ENCODE data around the gene FCRL5.
"Not testable (repeated sequence)": the region's sequence is repeated elsewhere in the genome, so short reads cannot be mapped to it uniquely, and the experiment has no call there.

The FCRL5 gene

DNA sequence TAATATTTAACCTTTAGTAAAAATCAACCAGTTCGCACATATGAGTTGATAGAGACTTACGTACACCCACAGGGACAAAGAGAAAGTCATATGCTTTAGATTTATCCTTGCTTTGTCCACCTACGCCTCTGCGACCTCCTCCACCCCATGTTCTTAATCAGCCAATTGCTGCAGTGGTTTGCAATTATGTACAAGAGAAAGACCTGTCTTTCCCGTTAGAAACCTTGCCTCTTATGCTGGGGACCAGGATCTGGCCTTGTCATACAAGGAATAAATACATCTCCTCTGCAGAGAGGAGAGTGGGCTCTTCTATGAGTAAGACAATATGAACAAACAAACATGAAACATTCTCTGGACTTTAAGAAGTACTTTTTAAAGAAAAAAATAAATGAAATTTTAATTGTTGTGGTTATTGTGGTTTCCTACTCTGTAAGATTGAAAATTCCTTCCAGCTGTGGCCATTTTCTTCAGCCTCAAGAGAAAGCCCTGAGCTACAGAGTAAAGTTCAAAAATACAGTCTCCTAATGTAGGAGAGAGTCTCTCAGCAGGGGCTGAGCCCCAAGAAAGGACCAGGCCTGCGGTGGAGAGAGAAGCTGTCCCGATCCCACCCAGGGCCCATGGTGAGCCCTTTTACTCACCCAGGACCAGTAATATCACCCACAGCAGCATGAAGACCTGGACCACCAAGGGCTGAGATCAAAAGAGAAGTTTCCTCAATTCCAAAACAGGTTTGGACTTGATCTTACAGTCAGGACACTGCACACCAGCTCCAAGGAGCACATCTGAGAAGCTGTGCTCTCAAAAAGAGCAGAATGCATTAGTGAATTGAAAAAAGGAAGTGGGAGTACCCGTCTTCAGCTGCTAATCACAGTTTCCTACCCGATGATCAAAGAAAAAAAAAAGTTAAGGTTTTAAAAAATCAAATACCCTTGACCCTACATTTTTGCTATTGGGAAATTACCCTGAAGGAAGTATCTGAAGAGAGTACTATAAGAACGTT is at the start of gene FCRL5:
FCRL5 (minus strand) TSS at position 822 of the 1,000 bp plus-strand sequence; CDS start at position 669, 153 bp downstream.
- DNase-seq (ENCODE audit: extremely low read depth in 1 of 2, low read depth in 1 of 2) = no peak

DNA sequence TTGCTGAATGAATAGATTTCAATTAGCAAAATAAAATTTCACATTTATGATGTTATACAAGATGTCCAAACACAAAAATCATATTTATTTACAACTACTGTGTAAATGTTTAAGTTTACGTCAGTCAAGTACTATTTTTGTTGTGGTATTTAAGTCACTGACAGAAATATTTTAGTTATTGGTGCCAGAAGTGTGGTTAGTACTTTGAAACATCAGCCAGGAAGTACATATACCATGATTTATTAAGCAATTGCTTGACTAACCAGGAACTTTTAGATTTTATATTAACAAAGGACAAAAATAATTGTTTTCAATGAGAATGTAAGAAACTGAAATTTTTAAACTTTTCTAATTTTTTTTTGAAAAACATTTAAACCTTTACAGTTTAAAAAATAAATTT is 47.9 kb upstream of the FCRL5 start:
- no peak for DNase-seq (ENCODE audit: extremely low read depth in 1 of 2, low read depth in 1 of 2)

DNA sequence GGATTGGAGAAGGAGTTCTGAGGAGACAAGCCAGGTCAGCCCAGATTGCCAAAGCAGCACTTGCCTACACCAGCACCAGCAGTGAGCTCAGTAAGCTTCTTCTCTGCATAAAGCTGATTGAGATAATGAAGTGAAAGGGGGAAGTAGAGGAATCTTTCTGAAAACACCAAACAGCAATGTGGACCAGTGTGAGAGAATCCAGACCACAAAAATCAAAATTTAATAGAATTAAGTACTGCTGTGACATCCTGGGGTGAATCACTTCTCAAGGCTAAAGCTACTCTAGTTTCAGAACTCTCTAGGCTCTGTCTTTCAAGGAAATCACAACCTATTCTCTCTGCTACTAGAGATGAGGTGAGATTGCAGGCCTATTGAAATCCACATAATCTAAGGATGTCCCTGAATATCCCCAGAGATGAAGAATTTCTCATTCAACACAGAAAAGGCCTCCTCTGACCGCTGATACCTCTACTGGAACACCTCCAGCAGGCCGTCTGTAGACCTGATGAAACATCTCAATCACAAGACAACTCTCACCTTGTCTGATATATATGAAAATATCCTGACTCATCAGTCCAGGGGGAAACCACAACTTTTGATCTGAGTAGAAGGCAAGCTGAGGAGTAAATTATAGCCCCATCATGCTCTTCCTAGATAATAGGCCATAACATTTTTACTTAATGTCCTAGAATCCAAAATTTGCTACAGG is 45.8 kb upstream of the FCRL5 start, which contains the start of gene FCRL4:
FCRL4 (minus strand) TSS at position 127 of the 709 bp plus-strand sequence. CDS start 141 bp downstream, outside the sequence.
- no peak for DNase-seq (ENCODE audit: extremely low read depth in 1 of 2, low read depth in 1 of 2)

DNA sequence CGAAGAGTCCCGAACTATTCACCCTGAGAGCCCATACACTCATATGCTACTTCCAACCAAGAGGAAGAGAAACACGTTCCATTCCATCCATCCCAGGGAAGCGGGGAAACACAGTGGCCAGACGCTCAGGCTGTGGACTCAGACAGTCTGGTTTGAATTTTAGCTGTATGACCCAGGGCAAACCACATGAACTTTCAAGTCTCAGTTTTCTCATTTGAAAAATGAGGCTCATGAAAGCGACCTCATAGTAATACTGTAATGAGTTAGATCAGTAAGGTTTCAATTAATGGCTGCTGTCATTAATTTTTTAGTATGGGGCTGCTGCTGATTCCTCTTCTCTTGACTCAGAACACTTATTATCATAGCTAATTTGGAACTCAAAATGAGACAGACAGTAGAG is 44.1 kb upstream of the FCRL5 start:
- no peak for DNase-seq (ENCODE audit: extremely low read depth in 1 of 2, low read depth in 1 of 2)

DNA sequence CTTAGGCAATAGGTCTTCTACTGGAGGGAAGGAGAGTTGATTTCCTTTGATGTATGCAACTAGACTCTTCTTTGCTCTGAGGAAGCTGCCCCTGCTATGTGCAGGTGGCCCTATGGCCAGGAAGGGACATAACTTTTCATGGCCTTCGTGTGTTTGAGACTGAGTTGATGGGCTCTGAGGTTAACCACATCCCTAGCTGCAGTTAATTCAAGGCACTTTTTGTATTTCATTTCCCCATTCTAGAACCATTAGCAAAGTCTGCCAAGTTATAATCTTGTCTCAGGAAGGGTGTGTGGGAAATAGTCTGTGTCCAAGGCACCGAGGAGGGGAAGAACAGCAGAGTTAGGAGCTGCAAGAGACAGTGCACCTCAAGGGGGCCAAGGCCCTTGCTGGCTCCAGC is 43.0 kb upstream of the FCRL5 start:
- DNase-seq (ENCODE audit: extremely low read depth in 1 of 2, low read depth in 1 of 2) = no peak

DNA sequence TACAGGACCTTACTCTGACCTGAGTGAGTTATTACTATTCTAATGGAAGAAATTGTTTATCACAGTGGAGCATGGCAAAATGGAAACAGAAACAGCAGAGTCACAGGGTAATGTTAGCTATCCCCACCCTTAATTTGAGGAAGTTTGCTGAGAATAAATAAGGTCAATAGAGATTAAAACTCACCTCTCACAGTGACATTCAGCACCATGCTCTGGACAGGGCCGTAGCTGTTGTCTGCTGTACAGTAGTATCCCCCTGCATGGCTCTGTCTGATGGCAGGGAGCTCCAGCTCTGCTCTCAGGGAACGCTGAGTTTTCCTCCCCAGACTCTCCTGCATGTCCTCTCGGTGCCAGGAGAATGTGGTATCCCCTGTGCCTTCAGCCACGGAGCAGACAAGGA is 33.7 kb upstream of the FCRL5 start:
- no peak for DNase-seq (ENCODE audit: extremely low read depth in 1 of 2, low read depth in 1 of 2)

GRCh38 chr1:157584503-157584902 is 32.2 kb upstream of the FCRL5 start:
- no peak for DNase-seq (ENCODE audit: extremely low read depth in 1 of 2, low read depth in 1 of 2)

- DNase-seq (ENCODE audit: extremely low read depth in 1 of 2, low read depth in 1 of 2) = no peak
These were observed 28.5 kb upstream of the FCRL5 start for GRCh38 chr1:157580828-157581210.

GRCh38 chr1:157580179-157580827 is 28.0 kb upstream of the FCRL5 start:
- no peak for DNase-seq (ENCODE audit: extremely low read depth in 1 of 2, low read depth in 1 of 2)

DNA sequence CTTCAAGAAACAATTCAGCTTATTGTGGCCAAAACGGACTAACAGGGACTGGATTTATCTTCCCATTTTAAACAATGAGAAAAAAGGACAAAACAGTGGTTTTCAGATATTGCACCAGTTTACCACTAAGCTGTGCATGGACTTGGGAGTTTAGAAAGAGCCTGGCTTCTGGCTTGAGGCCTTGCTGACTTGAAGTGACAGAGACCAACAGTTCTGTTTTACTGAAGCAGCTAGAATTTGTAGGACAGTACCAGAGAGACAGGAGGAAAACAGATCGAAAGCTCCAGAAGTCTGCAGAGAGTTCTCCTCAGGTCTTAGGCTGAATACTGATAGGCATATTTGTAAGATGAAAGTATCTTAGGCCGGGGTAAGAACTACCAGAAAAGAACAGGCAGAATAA is 25.1 kb upstream of the FCRL5 start:
- DNase-seq (ENCODE audit: extremely low read depth in 1 of 2, low read depth in 1 of 2) = no peak

GRCh38 chr1:157575744-157576143 is 23.4 kb upstream of the FCRL5 start:
- no peak for DNase-seq (ENCODE audit: extremely low read depth in 1 of 2, low read depth in 1 of 2)

DNA sequence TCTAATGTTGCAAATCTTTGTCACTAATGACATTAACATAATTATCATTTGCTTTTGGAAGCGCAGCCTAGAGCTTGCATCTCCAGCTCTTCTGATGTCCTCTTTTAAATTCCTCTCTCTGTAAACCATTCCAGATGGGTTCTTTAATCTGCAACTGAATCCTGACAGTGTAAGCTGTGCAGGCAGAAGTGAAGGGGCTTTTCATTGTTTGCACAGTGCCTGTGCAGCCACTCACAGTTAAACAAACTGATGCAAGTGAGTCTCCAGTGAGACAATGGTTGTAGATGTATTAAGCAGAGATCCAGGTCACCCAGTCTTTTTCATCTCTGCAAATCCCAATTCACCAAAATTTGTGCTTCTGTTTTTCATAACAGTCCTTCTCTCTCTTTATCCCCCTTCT is 22.5 kb upstream of the FCRL5 start:
- no peak for DNase-seq (ENCODE audit: extremely low read depth in 1 of 2, low read depth in 1 of 2)

GRCh38 chr1:157566484-157567300 is 14.4 kb upstream of the FCRL5 start:
- DNase-seq (ENCODE audit: extremely low read depth in 1 of 2, low read depth in 1 of 2) = no peak

DNA sequence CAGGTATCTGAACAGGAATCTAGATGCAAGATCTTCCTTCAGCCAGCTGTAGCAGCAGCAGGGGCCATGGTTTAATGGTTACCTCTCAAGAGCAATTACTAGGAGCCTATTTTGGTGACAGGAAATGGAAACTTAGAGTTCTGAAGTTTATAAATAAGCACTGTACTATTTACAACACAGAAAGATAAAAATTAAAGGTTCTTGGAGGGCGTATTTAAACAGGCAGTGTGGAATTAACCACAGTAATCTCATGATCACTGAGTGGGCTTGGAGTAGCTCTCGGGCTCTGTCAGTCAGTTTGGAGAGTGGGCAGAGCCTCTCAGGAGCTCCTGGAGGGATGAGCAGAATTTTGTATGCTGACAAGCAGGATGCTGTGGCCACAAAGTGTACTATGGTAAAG is 10.2 kb upstream of the FCRL5 start:
- DNase-seq (ENCODE audit: extremely low read depth in 1 of 2, low read depth in 1 of 2) = no peak

DNA sequence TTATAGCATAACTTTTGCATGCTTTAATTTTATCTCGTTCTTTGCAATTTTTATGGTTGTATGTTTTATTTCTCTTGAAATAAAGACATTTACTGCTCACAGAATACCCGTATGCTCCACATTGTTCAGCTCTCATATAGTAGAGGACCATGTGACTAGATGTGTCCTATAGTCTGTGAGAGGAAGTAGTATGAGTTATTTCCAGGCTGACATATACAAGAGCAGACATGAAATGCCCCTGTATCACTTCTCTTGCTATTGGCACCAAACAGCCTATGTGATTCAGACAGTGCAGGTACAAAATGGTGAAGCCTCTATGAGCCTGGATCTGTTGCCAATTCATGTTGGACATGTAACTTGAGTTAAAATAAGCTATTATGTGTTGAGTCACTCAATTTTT is 5.8 kb upstream of the FCRL5 start:
- DNase-seq (ENCODE audit: extremely low read depth in 1 of 2, low read depth in 1 of 2) = no peak

- DNase-seq (ENCODE audit: extremely low read depth in 1 of 2, low read depth in 1 of 2) = not testable (repeated sequence)
These were observed 4.2 kb downstream of the FCRL5 start for GRCh38 chr1:157548081-157548480.

DNA sequence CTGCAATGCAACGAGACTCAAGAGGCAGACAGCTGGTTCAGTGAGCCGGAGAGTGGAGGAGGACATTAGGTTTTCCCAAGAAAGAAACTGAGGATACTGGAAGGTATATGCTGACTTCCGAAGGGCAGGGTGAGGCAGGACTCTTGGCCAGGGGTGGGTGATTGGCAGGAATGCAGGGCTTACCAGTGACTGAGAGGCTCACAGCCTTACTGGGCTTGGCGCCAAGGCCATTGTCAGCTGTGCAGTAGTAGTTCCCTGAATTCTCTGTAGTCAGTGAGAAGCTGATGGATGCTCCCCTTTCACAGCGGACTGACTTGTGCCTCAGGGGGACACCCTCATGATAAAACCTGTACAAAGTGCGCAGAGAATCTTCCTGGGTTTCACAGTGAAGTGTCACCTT is 9.6 kb downstream of the FCRL5 start:
- DNase-seq (ENCODE audit: extremely low read depth in 1 of 2, low read depth in 1 of 2) = no peak

DNA sequence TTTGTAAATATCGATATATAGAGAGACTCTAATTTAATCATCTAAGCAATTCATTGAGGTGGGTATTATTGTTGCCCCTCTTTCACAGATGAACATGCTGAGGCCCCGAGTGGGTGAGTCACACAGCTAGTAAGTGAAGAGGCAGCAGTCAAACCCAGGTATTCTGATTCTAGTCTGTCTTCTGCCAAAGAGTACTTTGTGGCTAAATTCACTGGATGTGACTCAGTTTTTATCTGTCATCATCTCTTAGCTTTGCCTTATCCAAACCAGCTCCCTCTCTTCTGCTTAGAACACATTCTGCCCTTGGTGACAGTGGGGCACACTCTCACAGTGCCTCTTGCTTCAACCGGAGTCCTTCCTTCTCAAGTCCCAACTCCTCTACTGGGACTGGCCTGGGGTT is 11.5 kb downstream of the FCRL5 start:
- no peak for DNase-seq (ENCODE audit: extremely low read depth in 1 of 2, low read depth in 1 of 2)

DNA sequence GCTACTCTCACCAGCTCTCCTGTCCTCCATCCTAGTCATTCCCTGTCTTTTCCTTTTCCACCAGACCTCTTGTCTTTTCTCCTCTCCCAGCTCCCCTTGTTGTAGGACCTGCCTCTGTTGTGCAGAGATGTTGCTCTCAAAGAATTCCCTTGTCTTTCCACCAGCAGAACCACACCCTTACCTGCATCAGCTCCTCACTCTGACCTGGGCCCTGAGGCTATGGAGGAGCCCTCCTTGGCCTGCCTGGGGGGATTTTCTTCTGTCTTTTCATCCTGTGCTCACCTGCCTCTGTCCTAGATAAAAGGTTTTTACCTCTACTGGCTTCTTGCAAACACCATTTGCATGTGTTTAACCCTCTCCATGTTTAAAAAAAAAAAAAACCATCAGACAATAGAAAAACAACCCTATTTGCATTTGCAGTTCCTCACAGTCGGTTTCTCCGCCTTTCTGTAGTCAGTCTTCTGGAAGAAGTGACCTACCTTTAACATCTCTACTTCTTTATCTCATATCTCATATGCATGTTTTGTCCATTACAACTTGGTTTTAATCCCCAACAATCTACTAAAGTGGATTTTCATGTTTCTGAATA is 12.1 kb downstream of the FCRL5 start:
- DNase-seq (ENCODE audit: extremely low read depth in 1 of 2, low read depth in 1 of 2) = no peak

DNA sequence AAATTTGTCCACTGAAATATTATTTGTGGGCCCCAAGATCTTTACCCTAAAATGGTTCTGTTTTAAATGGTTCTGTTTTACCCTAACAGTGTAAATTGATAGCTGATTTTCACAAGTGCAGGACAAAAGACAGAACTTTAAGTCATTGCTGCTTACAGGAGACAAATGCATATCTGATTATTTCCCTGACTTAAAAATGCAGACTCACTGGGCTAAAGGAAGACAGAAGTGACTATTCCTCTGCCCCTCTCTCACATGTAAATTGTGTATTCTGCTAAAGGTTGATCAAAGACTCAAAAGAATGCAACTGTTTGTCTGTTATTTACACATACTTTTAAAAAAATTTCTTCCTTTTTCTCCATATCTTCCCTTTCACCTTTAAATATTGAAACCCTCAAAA is 12.7 kb downstream of the FCRL5 start:
- no peak for DNase-seq (ENCODE audit: extremely low read depth in 1 of 2, low read depth in 1 of 2)

Data from activated CD8-positive, alpha-beta memory T cell treated with anti-CD3 and anti-CD28 coated beads for 1 hour (primary cell).